ENCODE data around the gene OTOG.

OTOG gene

GRCh38 chr11:17505146-17505545 lies 41.9 kb upstream of the OTOG start (continued):
- TF ChIP-seq ZNF223 (tag by site-specific recombination; IDR thresholded peaks at IDR 0.05) (no peak), ZNF211 (tag by site-specific recombination; IDR thresholded peaks at IDR 0.05; ENCODE audit: low read depth) (no peak), ZNF555 (tag by site-specific recombination; conservative IDR thresholded peaks at IDR 0.05) (no peak), ZNF394 (tag by site-specific recombination; IDR thresholded peaks at IDR 0.05; ENCODE audit: borderline replicate concordance) (no peak)

GRCh38 chr11:17506314-17506713 lies 40.7 kb upstream of the OTOG start:
- CTCF ChIA-PET, result interaction anchor here (0.5 to 13.0 kb wide), 10 partner anchors 9 to 717 kb away, joined by 3 to 318 read pairs (median 4); partner anchors contain the start of genes ABCC8 and KCNJ11
- Histone ChIP-seq H3K4me1 (ENCODE audit: control insufficient read depth, insufficient read depth, low read length) (no peaks in the 10 kb centered on the region), H3K27ac (ENCODE audit: extremely low read depth, low read depth, low read length) (no peak overlapping the region), H3K36me3 (ENCODE audit: control insufficient read depth in 2 of 2, insufficient read depth in 1 of 2, low read length in 2 of 2) (no peaks in the 10 kb centered on the region), H3K4me3 (ENCODE audit: low read depth, low read length) (no peak overlapping the region), H3K9me3 (ENCODE audit: control insufficient read depth, insufficient read depth, low read depth, low read length) (no peaks in the 10 kb centered on the region)
- TF ChIP-seq GLIS1 (tag by site-specific recombination; IDR thresholded peaks at IDR 0.05), result no peak
- TF ChIP-seq REPIN1 (tag by site-specific recombination; IDR thresholded peaks at IDR 0.05; ENCODE audit: low read depth), result no peak
- no peak for TF ChIP-seq ZSCAN18 (tag by site-specific recombination; IDR thresholded peaks at IDR 0.05)
- no peak for TF ChIP-seq ZNF404 (tag by site-specific recombination; IDR thresholded peaks at IDR 0.05)
- TF ChIP-seq ZNF704 (tag by site-specific recombination; IDR thresholded peaks at IDR 0.05), result no peak
- TF ChIP-seq ZNF610 (tag by site-specific recombination; IDR thresholded peaks at IDR 0.05; ENCODE audit: borderline replicate concordance), result no peak
- TF ChIP-seq ZNF10 (tag by site-specific recombination; IDR thresholded peaks at IDR 0.05), result no peak
- no peak for TF ChIP-seq ZNF623 (tag by site-specific recombination; IDR thresholded peaks at IDR 0.05)
- TF ChIP-seq ZBTB1 (tag by site-specific recombination; IDR thresholded peaks at IDR 0.05), result no peak
- no peak for TF ChIP-seq ZNF488 (tag by site-specific recombination; IDR thresholded peaks at IDR 0.05)
- no peak for TF ChIP-seq GFI1B (tag by site-specific recombination; IDR thresholded peaks at IDR 0.05)
- POLR2A ChIA-PET, result no interaction called here

- ChIA-PET CTCF (interaction anchor here (0.6 to 13.0 kb wide), 9 partner anchors 8 to 566 kb away, joined by 3 to 318 read pairs (median 4); partner anchors contain the start of genes ABCC8 and KCNJ11), POLR2A (no interaction called here)
- H3K9me3 ChIP-seq (ENCODE audit: control insufficient read depth, insufficient read depth, low read depth, low read length), result no peaks in the 10 kb centered on the region
- no peak overlapping the region for H3K4me3 ChIP-seq (ENCODE audit: low read depth, low read length)
- no peaks in the 10 kb centered on the region for H3K4me1 ChIP-seq (ENCODE audit: control insufficient read depth, insufficient read depth, low read length)
- peak; percentile 58 for TF ChIP-seq ZFHX2 (tag by site-specific recombination; conservative IDR thresholded peaks at IDR 0.05)
- TF ChIP-seq EGR2 (tag by site-specific recombination; IDR thresholded peaks at IDR 0.05; ENCODE audit: low read depth), result peak; percentile 61; the same call in 1 of the 2 replicates
- no peak for TF ChIP-seq ZNF24 (tag by site-specific recombination; IDR thresholded peaks at IDR 0.05)
- no peak overlapping the region for H3K27ac ChIP-seq (ENCODE audit: extremely low read depth, low read depth, low read length)
- no peaks in the 10 kb centered on the region for H3K36me3 ChIP-seq (ENCODE audit: control insufficient read depth in 2 of 2, insufficient read depth in 1 of 2, low read length in 2 of 2)
Measured at GRCh38 chr11:17506942-17507341, 40.1 kb upstream of the OTOG start.

GRCh38 chr11:17507773-17508172 lies 39.3 kb upstream of the OTOG start:
- POLR2A ChIA-PET, result no interaction called here
- TF ChIP-seq SP3 (tag by site-specific recombination; IDR thresholded peaks at IDR 0.05), result no peak
- TF ChIP-seq INSM2 (tag by site-specific recombination; IDR thresholded peaks at IDR 0.05), result no peak
- no peak for TF ChIP-seq ZNF223 (tag by site-specific recombination; IDR thresholded peaks at IDR 0.05)
- TF ChIP-seq BCL6B (tag by site-specific recombination; IDR thresholded peaks at IDR 0.05), result no peak
- TF ChIP-seq EGR2 (tag by site-specific recombination; IDR thresholded peaks at IDR 0.05; ENCODE audit: low read depth), result no peak
- no peak for TF ChIP-seq TCF7L2 (IDR thresholded peaks at IDR 0.05; ENCODE audit: borderline replicate concordance, low read depth, low read length)
- TF ChIP-seq YY1 (tag by site-specific recombination; IDR thresholded peaks at IDR 0.05), result no peak
- no peak for TF ChIP-seq ZNF138 (tag by site-specific recombination; IDR thresholded peaks at IDR 0.05; ENCODE audit: borderline replicate concordance)
- TF ChIP-seq ZNF624 (tag by site-specific recombination; IDR thresholded peaks at IDR 0.05), result no peak

More at GRCh38 chr11:17507773-17508172, 39.3 kb upstream of the OTOG start:
- Histone ChIP-seq H3K9me3 (ENCODE audit: control insufficient read depth, insufficient read depth, low read depth, low read length) (no peaks in the 10 kb centered on the region), H3K4me1 (ENCODE audit: control insufficient read depth, insufficient read depth, low read length) (no peaks in the 10 kb centered on the region), H3K36me3 (ENCODE audit: control insufficient read depth in 2 of 2, insufficient read depth in 1 of 2, low read length in 2 of 2) (no peaks in the 10 kb centered on the region), H3K4me3 (ENCODE audit: low read depth, low read length) (no peak overlapping the region), H3K27ac (ENCODE audit: extremely low read depth, low read depth, low read length) (no peak overlapping the region)
- CTCF ChIA-PET, result interaction anchor here (0.6 to 13.0 kb wide), 10 partner anchors 9 to 567 kb away, joined by 3 to 318 read pairs (median 4); partner anchors contain the start of gene KCNJ11

All from HEK293 (cell line).